ENCODE data around the gene HDAC10.

Gene HDAC10

GRCh38 chr22:50268655-50269113, 17.6 kb upstream of the HDAC10 start:
- Histone ChIP-seq H3K79me2 (ENCODE audit: control insufficient read depth, insufficient read depth, low read length, unreplicated experiment) (no peaks in the 10 kb centered on the region), H3K4me3 (ENCODE audit: low read depth, low read length) (no peak overlapping the region; the same call in 1 of the 2 replicates), H3K36me3 (ENCODE audit: insufficient read depth, low read length) (no peaks in the 10 kb centered on the region), H2AFZ (ENCODE audit: low read length, unreplicated experiment) (no peak overlapping the region), H3K27me3 (ENCODE audit: insufficient read depth, low read length) (no peaks in the 10 kb centered on the region), H3K4me1 (ENCODE audit: control insufficient read depth, insufficient read depth, low read length, unreplicated experiment) (peaks cover 20% of the 10 kb centered on the region), H3K27ac (ENCODE audit: low read depth, low read length) (no peak overlapping the region)

DNA sequence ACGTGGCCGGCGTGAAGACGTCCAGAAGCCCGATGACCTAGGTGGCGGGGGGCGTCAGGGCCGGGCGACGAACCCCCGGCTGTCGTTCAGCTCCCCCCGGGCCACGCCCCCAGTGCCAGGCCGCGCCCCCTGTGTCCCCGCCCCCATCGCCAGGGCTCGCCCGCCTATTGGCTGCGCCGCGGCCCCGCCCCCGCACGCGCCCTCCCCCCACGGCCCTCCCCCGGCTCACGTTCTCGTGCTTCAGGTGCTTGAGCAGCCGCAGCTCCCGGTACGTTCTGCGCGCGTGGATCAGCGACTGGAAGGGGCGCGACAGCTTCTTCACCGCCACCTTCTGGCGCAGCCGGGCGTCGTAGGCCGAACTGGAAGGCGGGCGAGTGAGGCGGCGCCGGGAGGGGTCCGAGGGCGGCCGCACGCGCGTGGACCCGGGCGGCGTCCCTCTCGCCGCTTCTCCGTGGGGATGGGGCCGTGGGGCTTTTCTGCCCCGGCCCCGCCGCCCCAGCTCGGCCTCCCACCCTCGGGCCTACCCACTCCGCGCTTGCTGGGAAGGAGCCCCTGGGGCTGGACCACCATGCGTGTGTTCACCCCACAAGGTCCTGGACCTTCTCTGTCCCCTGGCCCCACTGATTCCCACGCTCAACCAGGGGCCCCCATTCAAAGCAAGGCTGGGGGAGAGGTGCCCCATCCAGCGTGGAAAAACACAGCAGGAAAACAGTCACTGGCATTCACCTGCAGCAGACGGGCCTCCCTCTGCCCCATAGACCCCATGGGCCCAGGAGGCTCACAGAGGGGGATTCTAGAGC, 16.7 kb upstream of the HDAC10 start:
- H2AFZ ChIP-seq (ENCODE audit: low read length, unreplicated experiment): no peak overlapping the region
- peaks cover 25% of the 10 kb centered on the region for H3K4me1 ChIP-seq (ENCODE audit: control insufficient read depth, insufficient read depth, low read length, unreplicated experiment)
- H3K27ac ChIP-seq (ENCODE audit: low read depth, low read length): no peak overlapping the region
- H3K27me3 ChIP-seq (ENCODE audit: insufficient read depth, low read length): no peaks in the 10 kb centered on the region
- peak overlapping the region; percentile 57 for H3K4me3 ChIP-seq (ENCODE audit: low read depth, low read length)
- H3K36me3 ChIP-seq (ENCODE audit: insufficient read depth, low read length): no peaks in the 10 kb centered on the region
- H3K79me2 ChIP-seq (ENCODE audit: control insufficient read depth, insufficient read depth, low read length, unreplicated experiment): no peaks in the 10 kb centered on the region

DNA sequence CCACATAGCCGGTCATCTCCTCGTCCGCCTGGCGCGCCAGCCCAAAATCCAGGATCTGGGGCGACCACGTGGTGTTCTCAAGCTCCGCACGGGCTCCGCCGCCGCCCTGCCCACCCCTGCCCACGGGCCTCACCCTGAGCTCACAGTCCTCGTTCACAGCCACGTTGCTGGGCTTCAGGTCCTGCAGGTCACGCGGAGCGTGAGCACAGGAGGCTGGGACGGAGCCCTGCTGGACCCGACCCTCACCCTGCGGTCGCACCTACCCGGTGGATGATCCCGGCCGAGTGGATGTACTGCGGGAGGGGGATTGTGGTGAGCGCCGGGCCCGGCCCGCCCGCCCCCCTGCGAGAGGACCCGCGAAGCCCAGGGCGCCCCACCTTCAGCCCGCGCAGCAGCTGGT, 15.9 kb upstream of the HDAC10 start:
- Histone ChIP-seq H3K27me3 (ENCODE audit: insufficient read depth, low read length) (no peaks in the 10 kb centered on the region), H3K27ac (ENCODE audit: low read depth, low read length) (no peak overlapping the region), H3K4me3 (ENCODE audit: low read depth, low read length) (no peak overlapping the region), H3K4me1 (ENCODE audit: control insufficient read depth, insufficient read depth, low read length, unreplicated experiment) (peaks cover 33% of the 10 kb centered on the region), H2AFZ (ENCODE audit: low read length, unreplicated experiment) (no peak overlapping the region), H3K36me3 (ENCODE audit: insufficient read depth, low read length) (no peaks in the 10 kb centered on the region), H3K79me2 (ENCODE audit: control insufficient read depth, insufficient read depth, low read length, unreplicated experiment) (no peaks in the 10 kb centered on the region)

- H3K27ac ChIP-seq (ENCODE audit: low read depth, low read length): no peak overlapping the region
- no peaks in the 10 kb centered on the region for H3K36me3 ChIP-seq (ENCODE audit: insufficient read depth, low read length)
- peaks cover 27% of the 10 kb centered on the region for H3K4me1 ChIP-seq (ENCODE audit: control insufficient read depth, insufficient read depth, low read length, unreplicated experiment)
- H3K79me2 ChIP-seq (ENCODE audit: control insufficient read depth, insufficient read depth, low read length, unreplicated experiment): peaks cover under 1% of the 10 kb centered on the region
- no peak overlapping the region for H3K4me3 ChIP-seq (ENCODE audit: low read depth, low read length)
- no peak overlapping the region for H2AFZ ChIP-seq (ENCODE audit: low read length, unreplicated experiment)
- no peaks in the 10 kb centered on the region for H3K27me3 ChIP-seq (ENCODE audit: insufficient read depth, low read length)
These were observed 14.0 kb upstream of the HDAC10 start for GRCh38 chr22:50264946-50265669.

GRCh38 chr22:50264104-50264745, 13.2 kb upstream of the HDAC10 start:
- Histone ChIP-seq H3K27me3 (ENCODE audit: insufficient read depth, low read length) (no peaks in the 10 kb centered on the region), H2AFZ (ENCODE audit: low read length, unreplicated experiment) (no peak overlapping the region), H3K27ac (ENCODE audit: low read depth, low read length) (no peak overlapping the region), H3K4me3 (ENCODE audit: low read depth, low read length) (no peak overlapping the region), H3K36me3 (ENCODE audit: insufficient read depth, low read length) (no peaks in the 10 kb centered on the region), H3K4me1 (ENCODE audit: control insufficient read depth, insufficient read depth, low read length, unreplicated experiment) (peaks cover 27% of the 10 kb centered on the region), H3K79me2 (ENCODE audit: control insufficient read depth, insufficient read depth, low read length, unreplicated experiment) (peaks cover 4% of the 10 kb centered on the region)

DNA sequence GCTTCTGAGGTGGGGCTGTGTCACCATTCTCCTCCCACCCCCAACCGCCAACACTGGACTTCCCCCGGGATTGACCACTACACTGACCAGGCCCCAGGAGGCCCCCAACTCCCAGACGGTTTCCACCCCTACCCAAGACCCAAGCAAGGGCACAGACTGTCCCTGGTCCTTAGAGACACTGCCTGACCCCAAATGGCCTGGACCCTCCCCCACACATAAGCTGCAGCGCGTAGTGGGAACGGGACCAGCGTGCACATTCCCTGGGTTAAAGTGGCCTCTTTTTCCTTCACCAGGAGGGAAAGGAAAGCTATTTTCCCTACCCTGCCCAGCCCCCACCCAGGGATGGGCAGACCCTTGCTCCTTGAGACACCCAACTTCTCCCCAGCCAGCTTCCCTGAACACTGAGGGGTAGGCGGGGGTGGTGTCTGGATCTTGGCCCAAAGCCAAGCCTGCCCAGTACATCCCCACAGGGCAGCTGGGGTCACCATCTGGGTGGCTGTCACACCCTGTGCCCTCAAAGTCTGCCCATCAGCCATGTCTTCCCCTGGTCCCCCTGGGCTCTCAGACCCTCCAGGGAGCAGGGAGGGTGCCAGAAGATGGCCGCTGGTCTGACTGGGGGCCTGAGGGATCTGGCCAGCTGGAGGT, 12.0 kb upstream of the HDAC10 start:
- Histone ChIP-seq H3K27ac (ENCODE audit: low read depth, low read length) (no peak overlapping the region), H3K4me1 (ENCODE audit: control insufficient read depth, insufficient read depth, low read length, unreplicated experiment) (peaks cover 16% of the 10 kb centered on the region), H3K27me3 (ENCODE audit: insufficient read depth, low read length) (no peaks in the 10 kb centered on the region), H2AFZ (ENCODE audit: low read length, unreplicated experiment) (no peak overlapping the region), H3K36me3 (ENCODE audit: insufficient read depth, low read length) (no peaks in the 10 kb centered on the region), H3K4me3 (ENCODE audit: low read depth, low read length) (no peak overlapping the region), H3K79me2 (ENCODE audit: control insufficient read depth, insufficient read depth, low read length, unreplicated experiment) (peaks cover 10% of the 10 kb centered on the region)

DNA sequence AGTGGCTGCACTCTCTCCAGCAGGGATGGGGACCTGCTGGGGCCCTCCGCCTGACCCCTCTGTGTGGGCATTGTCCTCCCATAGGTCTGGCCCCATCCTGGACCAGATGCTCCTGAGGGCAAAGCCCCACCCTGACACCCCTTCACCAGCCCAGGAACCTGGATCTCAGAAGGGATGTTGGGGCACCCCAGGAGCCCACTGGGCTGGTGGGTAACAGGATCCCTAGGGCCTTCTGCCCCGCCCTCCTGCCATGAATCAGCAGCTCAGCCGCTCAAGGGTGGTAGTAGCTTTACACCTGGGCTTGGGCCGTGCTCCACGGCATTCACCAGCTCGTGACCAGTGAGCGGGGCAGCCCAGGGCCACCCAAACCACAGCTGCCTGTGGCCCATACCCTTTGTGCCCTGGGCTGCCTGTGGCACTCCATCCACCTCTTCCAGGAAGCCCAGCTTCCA, 11.4 kb upstream of the HDAC10 start:
- Histone ChIP-seq H3K4me3 (ENCODE audit: low read depth, low read length) (no peak overlapping the region), H3K27me3 (ENCODE audit: insufficient read depth, low read length) (no peaks in the 10 kb centered on the region), H3K27ac (ENCODE audit: low read depth, low read length) (no peak overlapping the region), H3K79me2 (ENCODE audit: control insufficient read depth, insufficient read depth, low read length, unreplicated experiment) (peaks cover 10% of the 10 kb centered on the region), H3K4me1 (ENCODE audit: control insufficient read depth, insufficient read depth, low read length, unreplicated experiment) (peaks cover 14% of the 10 kb centered on the region), H2AFZ (ENCODE audit: low read length, unreplicated experiment) (no peak overlapping the region), H3K36me3 (ENCODE audit: insufficient read depth, low read length) (no peaks in the 10 kb centered on the region)

GRCh38 chr22:50261615-50262459, 10.8 kb upstream of the HDAC10 start, which contains the start of gene MAPK12:
TSS of gene MAPK12 (minus strand) at chr22:50261683. CDS start at chr22:50261509, 174 bp downstream.
- H3K27ac ChIP-seq (ENCODE audit: low read depth, low read length): peak within 1 kb of the TSS; percentile 22; the same call in 1 of the 2 replicates
- H3K4me3 ChIP-seq (ENCODE audit: low read depth, low read length): peak within 1 kb of the TSS; percentile 80
- H3K36me3 ChIP-seq (ENCODE audit: insufficient read depth, low read length): no peaks in the 10 kb centered on the region
- no peaks in the 10 kb centered on the region for H3K27me3 ChIP-seq (ENCODE audit: insufficient read depth, low read length)
- H2AFZ ChIP-seq (ENCODE audit: low read length, unreplicated experiment): no peak within 1 kb of the TSS
- peaks cover 14% of the 10 kb centered on the region for H3K4me1 ChIP-seq (ENCODE audit: control insufficient read depth, insufficient read depth, low read length, unreplicated experiment)
- peaks cover 10% of the 10 kb centered on the region for H3K79me2 ChIP-seq (ENCODE audit: control insufficient read depth, insufficient read depth, low read length, unreplicated experiment)

DNA sequence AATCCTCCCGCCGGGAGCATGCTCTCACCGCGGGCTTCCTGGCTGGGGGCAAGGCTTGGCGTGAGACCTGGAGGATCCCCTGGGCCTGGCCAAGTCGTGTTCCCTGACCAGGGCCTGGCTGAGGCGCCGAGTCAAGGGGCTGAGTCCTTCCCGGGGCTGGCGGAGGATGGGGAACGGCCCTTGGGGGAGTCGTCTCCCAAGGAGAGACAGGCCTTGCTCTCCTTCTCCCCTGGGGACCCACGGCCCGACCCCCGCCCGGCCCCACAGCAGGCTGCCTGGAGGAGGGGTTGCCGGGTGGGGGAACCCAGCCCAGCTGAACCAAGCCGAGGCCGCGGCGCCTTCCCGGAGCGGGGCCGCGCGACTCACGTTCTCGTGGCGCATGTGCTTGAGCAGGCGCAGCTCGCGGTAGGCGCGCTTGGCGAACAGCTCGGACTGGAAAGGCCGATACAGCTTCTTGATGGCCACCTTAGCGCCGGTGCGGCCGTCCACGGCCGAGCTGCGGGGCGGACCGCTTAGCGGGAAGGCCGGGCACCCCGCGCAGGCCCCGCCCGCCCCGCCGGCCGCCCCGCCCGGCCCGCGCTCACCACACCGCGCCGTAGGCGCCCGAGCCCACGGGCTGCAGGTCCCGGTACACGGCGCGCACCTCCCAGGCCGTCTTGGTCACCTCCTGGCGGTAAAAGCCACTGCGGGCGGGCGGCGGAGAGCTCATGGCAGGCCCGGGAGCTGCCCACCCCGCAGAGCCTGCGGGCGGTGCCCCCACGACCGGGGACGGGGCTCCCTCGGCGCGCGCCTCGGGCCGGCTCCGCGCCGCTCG, 9.9 kb upstream of the HDAC10 start:
- Histone ChIP-seq H2AFZ (ENCODE audit: low read length, unreplicated experiment) (no peak overlapping the region), H3K4me1 (ENCODE audit: control insufficient read depth, insufficient read depth, low read length, unreplicated experiment) (peaks cover 14% of the 10 kb centered on the region), H3K36me3 (ENCODE audit: insufficient read depth, low read length) (no peaks in the 10 kb centered on the region), H3K27ac (ENCODE audit: low read depth, low read length) (peak overlapping the region; percentile 22; the same call in 1 of the 2 replicates), H3K27me3 (ENCODE audit: insufficient read depth, low read length) (no peaks in the 10 kb centered on the region), H3K4me3 (ENCODE audit: low read depth, low read length) (peak overlapping the region; percentile 80), H3K79me2 (ENCODE audit: control insufficient read depth, insufficient read depth, low read length, unreplicated experiment) (peaks cover 10% of the 10 kb centered on the region)

All from ACC112 (cell line).